Measurements from ENCODE around the gene THADA. TPM values are rescaled to one million over a fixed set of nuclear protein-coding genes. Genes with fewer than 3 reads are reported as not detected.

Gene THADA
- total RNA-seq, 1 donor from 2014 or later, result 11.0 TPM

DNA sequence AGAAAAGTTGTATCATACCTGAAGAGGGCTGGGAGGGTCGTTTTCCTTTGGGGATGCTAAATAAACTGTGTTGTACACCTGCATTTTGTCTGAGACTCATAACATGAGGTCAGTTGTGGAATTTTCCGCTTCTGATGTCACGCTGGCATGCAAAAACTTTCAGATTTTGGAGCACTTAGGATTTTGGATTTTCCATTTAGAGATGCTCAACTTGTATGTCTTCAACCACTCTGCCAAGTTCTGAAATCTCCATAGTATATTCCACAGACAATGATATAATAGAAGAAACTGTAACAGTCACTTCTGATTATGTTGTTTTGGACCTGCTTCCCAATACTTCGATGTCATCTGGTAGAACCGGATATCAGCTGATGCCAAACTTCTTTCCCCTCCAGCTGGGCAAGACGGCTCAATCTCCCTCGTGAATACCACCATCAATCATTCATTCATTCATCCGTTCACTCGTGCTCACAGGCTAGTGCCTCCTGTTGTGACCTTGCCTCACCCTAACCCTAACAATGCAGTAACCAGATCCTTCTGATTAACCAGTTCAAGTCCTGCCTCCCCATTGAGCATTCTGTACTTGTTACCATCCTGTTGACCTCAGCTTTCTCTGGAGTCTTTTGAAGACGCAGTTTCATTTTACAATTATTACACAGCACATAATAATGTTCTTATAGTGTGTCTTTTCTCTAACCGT, 35.9 kb upstream of the THADA start:
- no peak for DNase-seq (ENCODE audit: low read depth)
- H3K4me3 ChIP-seq (ENCODE audit: low read depth, low read length), result no peak overlapping the region
- TF ChIP-seq, protein P1, sequence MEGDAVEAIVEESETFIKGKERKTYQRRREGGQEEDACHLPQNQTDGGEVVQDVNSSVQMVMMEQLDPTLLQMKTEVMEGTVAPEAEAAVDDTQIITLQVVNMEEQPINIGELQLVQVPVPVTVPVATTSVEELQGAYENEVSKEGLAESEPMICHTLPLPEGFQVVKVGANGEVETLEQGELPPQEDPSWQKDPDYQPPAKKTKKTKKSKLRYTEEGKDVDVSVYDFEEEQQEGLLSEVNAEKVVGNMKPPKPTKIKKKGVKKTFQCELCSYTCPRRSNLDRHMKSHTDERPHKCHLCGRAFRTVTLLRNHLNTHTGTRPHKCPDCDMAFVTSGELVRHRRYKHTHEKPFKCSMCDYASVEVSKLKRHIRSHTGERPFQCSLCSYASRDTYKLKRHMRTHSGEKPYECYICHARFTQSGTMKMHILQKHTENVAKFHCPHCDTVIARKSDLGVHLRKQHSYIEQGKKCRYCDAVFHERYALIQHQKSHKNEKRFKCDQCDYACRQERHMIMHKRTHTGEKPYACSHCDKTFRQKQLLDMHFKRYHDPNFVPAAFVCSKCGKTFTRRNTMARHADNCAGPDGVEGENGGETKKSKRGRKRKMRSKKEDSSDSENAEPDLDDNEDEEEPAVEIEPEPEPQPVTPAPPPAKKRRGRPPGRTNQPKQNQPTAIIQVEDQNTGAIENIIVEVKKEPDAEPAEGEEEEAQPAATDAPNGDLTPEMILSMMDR (conservative IDR thresholded peaks at IDR 0.05; ENCODE audit: low read depth, low read length), result no peak

DNA sequence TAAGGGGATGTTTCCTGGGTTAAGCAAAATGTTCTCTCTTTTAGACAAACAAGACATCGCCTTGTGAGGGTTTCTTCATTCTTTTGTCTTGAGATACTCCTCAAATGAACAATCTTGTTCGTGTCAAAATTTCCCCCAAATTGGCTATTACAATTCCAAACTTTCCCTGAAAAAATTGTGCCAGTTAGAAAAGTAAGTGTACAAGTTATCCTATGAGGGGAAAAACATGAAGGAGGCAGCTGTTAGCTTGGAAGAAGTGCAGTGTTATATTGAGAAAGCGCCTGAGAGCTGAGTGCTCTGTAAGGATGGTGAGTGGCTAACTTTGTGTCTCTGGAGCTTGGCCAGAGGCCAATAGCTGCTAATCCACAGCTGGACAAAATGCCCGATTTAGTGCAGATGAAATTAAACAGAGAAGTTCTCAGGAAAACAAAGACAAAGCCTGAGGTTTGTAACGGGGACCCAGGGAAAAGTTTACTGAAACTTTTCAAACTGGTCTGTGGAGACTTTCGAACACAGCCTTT, 27.2 kb upstream of the THADA start:
- H3K4me3 ChIP-seq (ENCODE audit: low read depth, low read length), result no peak overlapping the region
- TF ChIP-seq, protein P1 (conservative IDR thresholded peaks at IDR 0.05; ENCODE audit: low read depth, low read length), result no peak

DNA sequence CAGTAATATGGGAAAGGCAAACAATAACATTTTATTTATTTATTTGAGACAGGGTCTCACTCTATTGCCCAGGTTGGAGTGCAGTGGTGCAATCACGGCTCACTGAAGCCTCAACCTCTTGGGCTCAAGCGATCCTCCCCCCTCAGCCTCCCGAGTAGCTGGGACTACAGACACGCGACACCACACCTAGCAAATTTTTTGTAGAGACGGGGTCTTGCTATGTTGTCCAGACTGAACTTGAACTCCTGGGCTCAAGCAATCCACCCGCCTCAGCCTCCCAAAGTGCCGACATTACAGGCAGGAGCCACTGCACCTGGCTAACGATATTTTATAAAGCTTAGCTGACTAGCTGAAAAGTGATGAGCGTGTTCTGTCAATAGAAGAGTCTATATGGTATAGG, 23.7 kb upstream of the THADA start:
- TF ChIP-seq, protein P1 (conservative IDR thresholded peaks at IDR 0.05; ENCODE audit: low read depth, low read length), result no peak
- DNase-seq (ENCODE audit: low read depth), result no peak
- no peak overlapping the region for H3K4me3 ChIP-seq (ENCODE audit: low read depth, low read length)

More for the DNA sequence above, 27.2 kb upstream of the THADA start:
- no peak for DNase-seq (ENCODE audit: low read depth)

DNA sequence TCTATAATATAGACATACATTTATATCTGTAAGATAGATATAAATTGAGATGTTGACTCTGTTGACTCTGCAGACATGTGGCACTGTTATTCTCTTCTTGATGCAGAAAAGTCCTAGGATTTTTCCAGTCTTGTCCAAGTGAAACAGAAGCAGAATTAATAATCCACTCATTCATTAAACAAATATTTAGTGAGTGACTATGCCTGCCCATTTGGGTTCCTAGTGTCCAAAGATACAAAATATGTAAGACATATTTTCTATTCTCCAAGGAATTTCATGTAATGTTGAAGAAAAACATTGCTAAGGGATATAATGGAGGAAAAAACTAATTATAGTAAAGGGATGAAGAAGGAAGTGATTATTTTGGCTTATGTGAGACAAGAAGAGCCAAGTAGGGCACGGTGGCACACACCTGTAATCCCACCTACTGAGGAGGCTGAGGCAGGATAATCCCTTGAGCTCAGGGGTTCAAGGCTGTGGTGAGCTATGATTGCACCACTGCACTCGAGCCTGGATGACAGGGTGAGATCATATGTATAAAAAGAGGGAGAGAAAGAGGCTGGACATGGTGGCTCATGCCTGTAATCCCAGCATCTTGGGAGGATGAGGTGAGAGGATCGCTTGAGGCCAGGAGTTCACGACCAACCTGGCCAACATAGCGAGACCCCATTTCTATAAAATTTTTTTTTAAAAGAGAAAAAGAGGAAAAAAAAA, 21.3 kb upstream of the THADA start:
- no peak for DNase-seq (ENCODE audit: low read depth)
- TF ChIP-seq, protein P1 (conservative IDR thresholded peaks at IDR 0.05; ENCODE audit: low read depth, low read length), result no peak
- no peak overlapping the region for H3K4me3 ChIP-seq (ENCODE audit: low read depth, low read length)

- DNase-seq (ENCODE audit: low read depth), result no peak
- H3K4me3 ChIP-seq (ENCODE audit: low read depth, low read length), result no peak overlapping the region
- TF ChIP-seq, protein P1 (conservative IDR thresholded peaks at IDR 0.05; ENCODE audit: low read depth, low read length), result no peak
Measured at GRCh38 chr2:43612944-43613343, 17.1 kb upstream of the THADA start.

- DNase-seq (ENCODE audit: low read depth), result no peak
- TF ChIP-seq, protein P1 (conservative IDR thresholded peaks at IDR 0.05; ENCODE audit: low read depth, low read length), result peak; percentile 94
Measured at GRCh38 chr2:43611987-43612894, 16.4 kb upstream of the THADA start.

More at GRCh38 chr2:43611987-43612894, 16.4 kb upstream of the THADA start:
- H3K4me3 ChIP-seq (ENCODE audit: low read depth, low read length), result no peak overlapping the region
